ENCODE data around the gene XPC.

XPC gene

DNA sequence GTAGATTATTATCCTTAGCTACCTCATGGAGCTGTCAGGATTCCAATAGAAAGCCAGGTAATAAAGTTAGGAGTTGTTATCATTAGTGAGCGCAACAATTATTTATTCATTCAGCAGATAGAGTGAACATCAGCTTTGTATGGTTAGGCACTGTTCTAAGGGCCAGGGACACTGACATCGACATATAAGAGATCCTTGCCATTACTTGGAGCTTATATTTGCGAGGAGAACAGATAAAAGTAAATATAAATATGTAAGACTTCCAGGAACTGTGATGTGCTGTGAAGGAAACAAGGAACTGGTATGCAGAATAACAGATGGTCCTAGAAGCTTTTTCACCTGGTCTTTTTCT is 689 bp upstream of the XPC start:
- H3K27me3 ChIP-seq (ENCODE audit: low read length): no peaks in the 10 kb centered on the region
- H3K9me2 ChIP-seq (replicated peaks; ENCODE audit: insufficient read depth, low read length): no peaks in the 10 kb centered on the region
- peak overlapping the region; percentile 87 for H3K4me3 ChIP-seq (ENCODE audit: insufficient read depth, low read length, poor library complexity, severe bottlenecking)
- peak overlapping the region; percentile 76 for H2AFZ ChIP-seq (ENCODE audit: low read depth, low read length, severe bottlenecking)
- H3K79me2 ChIP-seq (ENCODE audit: insufficient read depth, low read length): peaks cover 83% of the 10 kb centered on the region
- H3K4me2 ChIP-seq (ENCODE audit: low read depth, low read length, poor library complexity, severe bottlenecking): peak overlapping the region; percentile 91
- H3K36me3 ChIP-seq (ENCODE audit: low read length): peaks cover 26% of the 10 kb centered on the region
- H3K9me3 ChIP-seq (ENCODE audit: insufficient read depth, low read length): no peaks in the 10 kb centered on the region
- peak overlapping the region; percentile 87 for H3K9ac ChIP-seq (ENCODE audit: low read length)
- peaks cover 7% of the 10 kb centered on the region; the same call in 1 of the 2 replicates for H4K20me1 ChIP-seq (ENCODE audit: low read depth, low read length)
- TF ChIP-seq, protein P1, sequence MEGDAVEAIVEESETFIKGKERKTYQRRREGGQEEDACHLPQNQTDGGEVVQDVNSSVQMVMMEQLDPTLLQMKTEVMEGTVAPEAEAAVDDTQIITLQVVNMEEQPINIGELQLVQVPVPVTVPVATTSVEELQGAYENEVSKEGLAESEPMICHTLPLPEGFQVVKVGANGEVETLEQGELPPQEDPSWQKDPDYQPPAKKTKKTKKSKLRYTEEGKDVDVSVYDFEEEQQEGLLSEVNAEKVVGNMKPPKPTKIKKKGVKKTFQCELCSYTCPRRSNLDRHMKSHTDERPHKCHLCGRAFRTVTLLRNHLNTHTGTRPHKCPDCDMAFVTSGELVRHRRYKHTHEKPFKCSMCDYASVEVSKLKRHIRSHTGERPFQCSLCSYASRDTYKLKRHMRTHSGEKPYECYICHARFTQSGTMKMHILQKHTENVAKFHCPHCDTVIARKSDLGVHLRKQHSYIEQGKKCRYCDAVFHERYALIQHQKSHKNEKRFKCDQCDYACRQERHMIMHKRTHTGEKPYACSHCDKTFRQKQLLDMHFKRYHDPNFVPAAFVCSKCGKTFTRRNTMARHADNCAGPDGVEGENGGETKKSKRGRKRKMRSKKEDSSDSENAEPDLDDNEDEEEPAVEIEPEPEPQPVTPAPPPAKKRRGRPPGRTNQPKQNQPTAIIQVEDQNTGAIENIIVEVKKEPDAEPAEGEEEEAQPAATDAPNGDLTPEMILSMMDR (IDR thresholded peaks at IDR 0.05; ENCODE audit: insufficient read depth, low read length, poor library complexity, severe bottlenecking): no peak
- no peak for TF ChIP-seq EZH2phosphoT487 (conservative IDR thresholded peaks at IDR 0.05; ENCODE audit: low read length)
- peaks cover 12% of the 10 kb centered on the region for H3F3A ChIP-seq (ENCODE audit: insufficient read depth)
- 0 out of 2 replicates have a peak overlapping the region, but pooled peaks have one; percentile 14 for H3K27ac ChIP-seq (ENCODE audit: low read depth, low read length)

DNA sequence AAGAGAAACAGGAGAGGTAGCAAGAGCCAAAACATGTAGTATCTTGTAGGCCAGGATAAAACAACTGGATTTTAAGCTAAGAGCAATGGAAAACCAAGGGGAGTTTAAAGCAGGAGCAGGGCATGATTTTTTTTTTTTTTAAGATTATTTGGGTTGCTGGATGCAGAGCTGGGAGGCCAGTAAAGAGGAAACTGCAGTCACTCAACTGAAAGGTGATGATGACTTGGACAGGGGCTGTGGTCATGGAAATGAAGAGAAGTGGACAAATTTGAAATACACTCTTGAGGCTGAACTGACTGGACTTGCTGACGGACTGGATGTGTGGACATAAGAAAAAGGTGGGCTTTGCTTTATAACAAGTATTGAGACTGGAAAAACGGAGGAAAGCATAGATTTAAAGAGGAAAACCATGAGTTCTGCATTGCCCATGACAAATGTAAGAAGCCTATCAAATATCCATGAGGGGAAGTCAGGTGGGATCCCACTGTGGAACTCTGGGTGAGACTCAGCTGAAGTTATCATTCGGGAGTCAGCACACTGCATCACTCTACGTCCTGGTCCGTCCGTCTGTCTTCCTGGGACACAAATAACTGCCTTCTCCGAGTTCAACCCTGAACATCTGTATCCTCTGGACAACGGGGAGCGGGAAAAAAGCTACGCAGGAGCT is 688 bp downstream of the XPC start:
- Histone ChIP-seq H4K20me1 (ENCODE audit: low read depth, low read length) (peaks cover 7% of the 10 kb centered on the region; the same call in 1 of the 2 replicates), H3K79me2 (ENCODE audit: insufficient read depth, low read length) (peaks cover 88% of the 10 kb centered on the region), H2AFZ (ENCODE audit: low read depth, low read length, severe bottlenecking) (peak overlapping the region; percentile 29), H3K9me3 (ENCODE audit: insufficient read depth, low read length) (no peaks in the 10 kb centered on the region), H3K9ac (ENCODE audit: low read length) (peak overlapping the region; percentile 87), H3F3A (ENCODE audit: insufficient read depth) (peaks cover 12% of the 10 kb centered on the region), H3K27ac (ENCODE audit: low read depth, low read length) (peak overlapping the region; percentile 63), H3K4me2 (ENCODE audit: low read depth, low read length, poor library complexity, severe bottlenecking) (peak overlapping the region; percentile 60), H3K9me2 (replicated peaks; ENCODE audit: insufficient read depth, low read length) (no peaks in the 10 kb centered on the region), H3K4me3 (ENCODE audit: insufficient read depth, low read length, poor library complexity, severe bottlenecking) (peak overlapping the region; percentile 62), H3K36me3 (ENCODE audit: low read length) (peaks cover 19% of the 10 kb centered on the region; the same call in 1 of the 2 replicates), H3K27me3 (ENCODE audit: low read length) (no peaks in the 10 kb centered on the region)
- TF ChIP-seq, protein P1 (IDR thresholded peaks at IDR 0.05; ENCODE audit: insufficient read depth, low read length, poor library complexity, severe bottlenecking): no peak
- TF ChIP-seq EZH2phosphoT487 (conservative IDR thresholded peaks at IDR 0.05; ENCODE audit: low read length): no peak

DNA sequence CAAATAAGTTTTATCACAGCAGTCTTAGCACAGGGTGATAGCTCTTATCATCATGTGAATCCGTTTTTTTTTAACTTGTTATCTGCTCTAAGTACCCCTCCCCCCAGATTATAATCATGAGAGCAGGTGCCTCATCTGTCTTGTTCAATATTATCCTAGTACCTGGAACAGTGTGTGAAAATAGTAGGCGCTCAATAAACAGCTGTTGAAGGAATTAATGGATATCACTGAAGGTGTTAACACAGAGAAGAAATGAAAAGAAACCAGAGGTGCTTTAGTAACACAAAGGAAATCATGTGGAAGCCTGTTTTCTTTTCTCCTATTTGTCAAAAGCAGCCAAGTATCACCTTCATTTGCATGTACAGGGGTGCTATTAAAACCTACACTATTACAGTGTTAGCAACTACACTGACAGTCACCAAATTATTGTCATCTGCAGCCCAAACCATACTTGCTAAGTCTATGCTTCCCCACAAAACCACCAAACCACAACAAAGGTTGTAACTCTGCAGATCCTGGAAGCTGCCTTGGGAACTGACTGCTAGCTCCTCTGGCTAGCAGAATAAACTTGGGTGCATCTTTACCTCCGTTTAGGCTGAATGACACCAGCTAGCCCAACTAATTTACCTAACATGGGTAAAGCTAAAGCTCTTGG is 2.9 kb downstream of the XPC start:
- Histone ChIP-seq H3K4me3 (ENCODE audit: insufficient read depth, low read length, poor library complexity, severe bottlenecking) (peak overlapping the region; percentile 20), H3K4me2 (ENCODE audit: low read depth, low read length, poor library complexity, severe bottlenecking) (peak overlapping the region; percentile 61), H3K79me2 (ENCODE audit: insufficient read depth, low read length) (peaks cover 68% of the 10 kb centered on the region), H4K20me1 (ENCODE audit: low read depth, low read length) (peaks cover 7% of the 10 kb centered on the region; the same call in 1 of the 2 replicates), H3K36me3 (ENCODE audit: low read length) (peaks cover 8% of the 10 kb centered on the region; the same call in 1 of the 2 replicates), H3K9me2 (replicated peaks; ENCODE audit: insufficient read depth, low read length) (no peaks in the 10 kb centered on the region), H3F3A (ENCODE audit: insufficient read depth) (peaks cover 12% of the 10 kb centered on the region), H2AFZ (ENCODE audit: low read depth, low read length, severe bottlenecking) (no peak overlapping the region), H3K27me3 (ENCODE audit: low read length) (no peaks in the 10 kb centered on the region), H3K9ac (ENCODE audit: low read length) (peak overlapping the region; percentile 17; the same call in 1 of the 2 replicates), H3K27ac (ENCODE audit: low read depth, low read length) (peak overlapping the region; percentile 65), H3K9me3 (ENCODE audit: insufficient read depth, low read length) (no peaks in the 10 kb centered on the region)
- TF ChIP-seq EZH2phosphoT487 (conservative IDR thresholded peaks at IDR 0.05; ENCODE audit: low read length): no peak
- TF ChIP-seq, protein P1 (IDR thresholded peaks at IDR 0.05; ENCODE audit: insufficient read depth, low read length, poor library complexity, severe bottlenecking): no peak

All from SU-DHL-6 (cell line).